AG10803 (cell line): ENCODE data around the gene KLF6.

Experiments
- DNase-seq: peaks from one replicate; pipeline ENCODE4 v3.0.0; 2010; ENCODE audit warnings: low read depth
- H3K4me3 ChIP-seq: 2 replicates; pipeline ENCODE4 v1.5.1; 2011; ENCODE audit warnings: mild to moderate bottlenecking, low read length, control low read depth
- TF ChIP-seq, protein P1 (sequence below): conservative IDR thresholded peaks from 2 replicates; pipeline ENCODE4 v1.5.1; 2011; ENCODE audit warnings: mild to moderate bottlenecking, low read length, control low read depth, inconsistent platforms

The KLF6 gene

DNA sequence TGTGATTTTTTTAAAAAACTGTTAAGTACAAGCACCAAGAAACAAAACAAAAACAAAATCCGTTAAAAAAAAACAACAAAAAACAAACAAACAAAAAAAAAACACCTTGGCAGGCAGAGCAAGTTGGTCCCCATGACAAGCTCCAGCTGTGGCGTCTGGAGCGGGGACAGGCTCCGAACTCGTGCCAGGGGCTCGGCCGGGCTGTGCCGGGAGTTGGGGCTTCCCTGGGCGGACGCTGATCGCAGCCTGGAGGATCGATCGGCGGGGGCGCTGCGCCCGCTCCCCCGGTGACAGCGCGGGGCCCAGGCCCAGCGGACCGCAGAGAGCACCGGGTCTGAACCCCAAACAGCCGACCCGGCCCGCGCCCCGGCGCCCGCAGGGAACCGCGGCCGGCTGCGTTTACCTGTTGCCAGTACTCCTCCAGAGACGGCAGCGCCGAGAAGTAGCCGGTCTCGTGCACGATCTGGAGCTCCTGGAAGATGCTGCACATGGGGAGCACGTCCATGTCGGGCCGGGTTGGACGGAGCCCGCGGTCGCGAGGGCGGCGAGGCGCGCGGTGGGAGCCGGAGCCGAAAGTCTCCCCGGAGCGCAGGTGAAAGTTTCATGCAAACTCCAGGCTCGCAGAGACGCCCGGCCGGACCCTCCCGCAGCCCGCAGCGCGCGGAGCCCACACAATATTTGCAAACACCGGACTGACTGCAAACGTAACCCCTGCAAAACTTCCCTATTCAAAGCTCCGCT, at the start of gene KLF6:
Gene KLF6, minus strand, starts transcription at position 700 of the 741 bp plus-strand sequence. Its CDS starts 195 bp downstream, at position 505.
- DNase-seq: peak; percentile 46
- TF ChIP-seq, protein P1, sequence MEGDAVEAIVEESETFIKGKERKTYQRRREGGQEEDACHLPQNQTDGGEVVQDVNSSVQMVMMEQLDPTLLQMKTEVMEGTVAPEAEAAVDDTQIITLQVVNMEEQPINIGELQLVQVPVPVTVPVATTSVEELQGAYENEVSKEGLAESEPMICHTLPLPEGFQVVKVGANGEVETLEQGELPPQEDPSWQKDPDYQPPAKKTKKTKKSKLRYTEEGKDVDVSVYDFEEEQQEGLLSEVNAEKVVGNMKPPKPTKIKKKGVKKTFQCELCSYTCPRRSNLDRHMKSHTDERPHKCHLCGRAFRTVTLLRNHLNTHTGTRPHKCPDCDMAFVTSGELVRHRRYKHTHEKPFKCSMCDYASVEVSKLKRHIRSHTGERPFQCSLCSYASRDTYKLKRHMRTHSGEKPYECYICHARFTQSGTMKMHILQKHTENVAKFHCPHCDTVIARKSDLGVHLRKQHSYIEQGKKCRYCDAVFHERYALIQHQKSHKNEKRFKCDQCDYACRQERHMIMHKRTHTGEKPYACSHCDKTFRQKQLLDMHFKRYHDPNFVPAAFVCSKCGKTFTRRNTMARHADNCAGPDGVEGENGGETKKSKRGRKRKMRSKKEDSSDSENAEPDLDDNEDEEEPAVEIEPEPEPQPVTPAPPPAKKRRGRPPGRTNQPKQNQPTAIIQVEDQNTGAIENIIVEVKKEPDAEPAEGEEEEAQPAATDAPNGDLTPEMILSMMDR: no peak
- peak within 1 kb of the TSS; percentile 97 for H3K4me3 ChIP-seq

DNA sequence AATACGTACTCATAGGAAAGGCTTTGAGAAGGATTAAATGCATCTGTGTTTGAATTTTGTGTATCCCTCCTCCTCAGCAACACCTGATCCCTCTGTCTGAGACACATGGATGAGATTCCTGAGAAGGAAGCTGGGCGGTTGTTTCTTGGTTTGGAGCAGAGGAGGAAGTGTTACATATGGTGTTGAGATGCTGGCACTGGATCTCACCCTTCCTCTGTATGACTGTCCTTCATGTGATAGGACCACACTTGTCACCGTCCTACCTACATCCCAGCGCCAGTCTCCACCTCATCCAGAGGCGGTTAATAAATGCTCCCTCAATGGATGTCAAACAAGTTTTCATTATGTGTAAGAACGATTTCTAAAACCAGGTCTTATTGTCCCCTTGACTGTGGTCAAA, 49.4 kb upstream of the KLF6 start:
- no peak for DNase-seq
- H3K4me3 ChIP-seq: no peak overlapping the region
- TF ChIP-seq, protein P1: no peak

DNA sequence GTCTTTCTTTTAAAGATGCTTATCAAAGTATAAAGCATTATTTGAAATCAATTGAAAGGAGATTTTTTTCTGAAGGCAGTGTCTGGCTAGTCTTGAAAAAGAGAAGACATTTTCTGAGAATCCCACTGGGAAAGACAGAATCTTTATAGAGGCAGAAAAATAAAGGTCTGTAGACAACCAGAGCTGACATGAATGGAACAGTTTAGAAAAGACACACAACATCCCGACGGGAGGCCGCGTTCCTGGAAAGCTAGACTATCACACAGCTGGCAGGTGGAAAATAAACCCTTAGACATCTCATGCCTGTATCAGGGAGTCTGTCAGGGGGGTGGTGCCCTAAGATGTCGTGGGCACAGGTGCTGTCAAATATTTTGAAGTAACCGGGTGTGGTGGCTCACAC, 48.0 kb upstream of the KLF6 start:
- DNase-seq: no peak
- no peak overlapping the region for H3K4me3 ChIP-seq
- TF ChIP-seq, protein P1: no peak

DNA sequence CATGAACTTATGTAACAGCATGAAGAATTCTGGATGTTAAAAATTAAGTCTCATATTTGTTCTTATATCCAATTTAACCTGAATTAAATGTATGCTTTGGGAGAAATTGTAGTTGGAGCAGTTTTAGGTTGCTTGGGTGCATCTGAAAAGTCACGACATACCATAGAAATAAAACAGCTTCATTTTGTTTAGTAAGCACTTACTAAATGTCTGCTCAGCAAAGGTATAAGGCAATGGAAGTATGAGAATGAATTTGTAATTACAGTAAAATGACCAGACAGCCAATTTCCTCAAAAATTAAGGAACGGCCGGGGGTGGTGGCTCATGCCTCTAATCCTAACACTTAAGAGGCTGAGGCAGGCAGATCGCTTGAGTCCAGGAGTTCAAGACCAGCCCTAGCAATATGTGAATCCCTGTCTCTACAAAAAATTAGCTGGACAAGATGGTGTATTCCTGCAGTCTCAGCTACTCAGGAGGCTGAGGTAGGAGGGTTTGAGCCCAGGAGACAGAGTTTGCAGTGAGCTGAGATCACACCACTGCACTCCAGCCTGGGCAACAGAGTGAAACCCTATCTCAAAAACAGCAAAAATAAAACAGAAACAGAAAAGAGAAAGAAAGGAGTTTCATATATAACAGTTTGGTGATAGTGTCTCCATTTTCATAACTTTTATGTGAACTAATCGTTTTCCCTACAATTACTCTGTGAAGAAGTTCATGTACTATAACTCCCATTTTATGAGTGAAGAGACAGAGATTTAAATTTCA, 47.2 kb upstream of the KLF6 start:
- no peak for DNase-seq
- no peak overlapping the region for H3K4me3 ChIP-seq

DNA sequence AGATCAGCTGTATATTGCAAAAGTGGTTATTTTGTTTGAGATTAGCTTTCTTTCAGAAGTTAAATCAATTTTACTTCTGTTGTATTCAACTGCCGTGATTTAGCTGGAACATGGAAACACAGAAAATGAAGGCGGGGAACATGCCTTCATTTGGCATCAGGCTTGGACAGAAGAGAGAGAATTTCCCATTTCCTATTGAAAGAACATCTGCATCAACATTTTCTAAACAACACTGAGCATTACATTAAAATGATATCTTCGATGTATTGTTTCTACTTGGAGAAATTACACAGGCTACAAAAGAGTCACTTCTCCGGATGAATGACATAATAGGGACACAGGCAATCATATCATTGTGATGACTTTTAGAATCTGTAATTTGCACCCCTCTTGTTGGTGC, 46.6 kb upstream of the KLF6 start:
- H3K4me3 ChIP-seq: no peak overlapping the region
- TF ChIP-seq, protein P1: no peak
- DNase-seq: no peak

More for the DNA sequence above, 47.2 kb upstream of the KLF6 start:
- TF ChIP-seq, protein P1: no peak

DNA sequence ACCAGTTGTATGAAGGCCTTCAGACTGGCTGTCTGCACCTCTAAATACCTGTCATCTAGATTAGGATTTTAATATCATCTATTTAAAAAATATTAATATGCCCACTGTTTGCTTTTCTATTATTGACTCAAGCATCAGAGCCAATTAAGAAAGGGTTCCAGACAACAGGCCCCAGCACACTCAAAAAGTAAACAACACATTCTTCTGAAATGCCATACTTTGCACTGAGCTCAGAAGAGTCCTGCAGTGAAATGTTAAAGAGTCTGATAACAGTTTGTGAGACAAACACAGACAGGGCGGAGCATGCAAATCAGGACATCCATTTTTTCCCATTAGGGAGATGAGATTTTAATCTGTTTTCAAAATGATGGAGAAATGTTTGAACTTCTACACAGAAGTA, 45.9 kb upstream of the KLF6 start:
- H3K4me3 ChIP-seq: no peak overlapping the region
- TF ChIP-seq, protein P1: no peak
- no peak for DNase-seq
